ENCODE data around the gene NUF2.

- TF ChIP-seq CTCF (optimal IDR thresholded peaks at IDR 0.05 in 1 of 3, IDR thresholded peaks at IDR 0.05 in 1 of 3, conservative IDR thresholded peaks at IDR 0.05 in 1 of 3; ENCODE audit: extremely low read depth in 1 of 3, insufficient read depth in 2 of 3, low read length in 3 of 3), result no peak
- TF ChIP-seq EZH2 (IDR thresholded peaks at IDR 0.05; ENCODE audit: low read length), result no peak
Observed at GRCh38 chr1:163399001-163399400, 77.2 kb downstream of the NUF2 start.

Data from keratinocyte (primary cell).